GM10847 (cell line): ENCODE measurements around the gene RERE.

ENCODE experiments used
- POLR2A ChIP-seq: IDR thresholded peaks from 2 replicates; pipeline ENCODE4 v1.6.1; 2011; ENCODE audit not compliant: insufficient read length; ENCODE audit errors: extremely low read depth

The RERE gene

GRCh38 chr1:8677782-8678181, 139.7 kb downstream of the RERE start:
- no peak for TF ChIP-seq POLR2A

- no peak for TF ChIP-seq POLR2A
Observed at GRCh38 chr1:8676813-8677212, 140.6 kb downstream of the RERE start.

- TF ChIP-seq POLR2A: no peak
Observed at GRCh38 chr1:8676072-8676471, 141.4 kb downstream of the RERE start.

GRCh38 chr1:8674912-8675311, 142.5 kb downstream of the RERE start:
- no peak for TF ChIP-seq POLR2A

DNA sequence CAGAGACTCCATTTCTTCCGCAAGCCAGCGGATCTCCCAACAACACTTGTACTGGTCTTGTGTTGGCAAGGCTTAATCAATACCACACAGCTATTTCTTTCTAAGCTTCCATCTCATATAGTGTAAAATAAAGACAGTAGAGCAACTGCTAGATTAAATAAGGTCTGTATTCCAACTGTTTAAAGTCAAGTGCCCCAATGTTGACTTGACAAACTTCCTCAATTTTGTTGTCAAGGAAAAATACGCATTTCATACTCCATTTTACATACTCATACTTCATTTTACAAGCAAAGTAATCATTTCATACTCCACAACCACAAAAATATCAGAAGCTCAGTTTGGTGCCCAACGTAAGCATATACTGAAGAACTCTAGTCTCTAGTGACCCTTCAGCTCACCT, 143.0 kb downstream of the RERE start:
- TF ChIP-seq POLR2A: no peak

DNA sequence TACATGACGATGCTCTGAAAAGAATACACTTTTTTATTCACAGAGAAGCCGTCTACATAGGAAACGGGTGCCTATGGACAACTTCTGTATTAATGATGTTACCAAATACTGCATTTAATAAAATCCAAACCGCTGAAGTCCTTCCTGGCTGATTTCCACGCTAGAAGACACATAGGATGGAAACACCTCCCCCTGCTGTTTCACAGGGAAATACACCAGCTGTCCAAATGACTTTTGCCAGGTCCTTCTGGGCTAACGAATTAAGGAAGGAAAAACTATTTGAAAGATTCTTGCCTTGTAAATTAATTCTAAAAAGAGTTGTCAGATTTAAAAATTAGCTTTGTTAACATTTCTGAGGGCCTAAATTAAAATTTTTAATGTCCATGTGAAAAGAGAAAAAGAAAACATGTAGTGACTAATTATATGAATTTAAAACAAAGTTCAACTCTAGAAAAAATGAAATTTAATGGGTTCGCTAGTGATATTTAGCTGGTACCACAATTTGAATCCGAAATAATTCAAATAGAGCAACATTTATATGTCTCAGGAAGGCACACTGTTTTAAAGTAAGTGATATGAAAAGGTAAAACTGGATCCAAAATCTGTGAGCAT, 146.0 kb downstream of the RERE start:
- TF ChIP-seq POLR2A: no peak

DNA sequence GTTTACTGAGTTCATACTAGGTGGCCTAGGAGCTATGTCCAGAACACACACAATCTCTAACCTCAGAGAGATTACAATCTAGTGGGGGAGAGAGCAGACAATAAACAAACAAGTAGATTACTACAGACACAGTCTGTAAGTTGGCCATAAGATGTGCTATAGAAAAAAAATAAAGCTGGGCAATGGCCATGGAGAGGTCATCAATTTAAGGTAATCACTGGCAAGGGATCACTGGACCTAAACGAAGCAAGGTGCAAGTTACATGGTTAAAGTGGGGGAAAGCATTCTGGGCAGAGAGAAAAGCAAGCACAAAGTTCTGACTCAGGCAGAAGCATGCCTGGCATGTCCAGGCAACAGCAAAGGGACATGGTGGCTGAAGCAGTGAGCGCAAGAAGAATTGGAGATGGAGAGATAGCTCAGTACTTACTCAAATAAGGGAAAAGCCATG, 147.0 kb downstream of the RERE start:
- no peak for TF ChIP-seq POLR2A

- no peak for TF ChIP-seq POLR2A
Observed at GRCh38 chr1:8669606-8670335, 147.7 kb downstream of the RERE start.

- TF ChIP-seq POLR2A: no peak
Observed at GRCh38 chr1:8667869-8668594, 149.4 kb downstream of the RERE start.

DNA sequence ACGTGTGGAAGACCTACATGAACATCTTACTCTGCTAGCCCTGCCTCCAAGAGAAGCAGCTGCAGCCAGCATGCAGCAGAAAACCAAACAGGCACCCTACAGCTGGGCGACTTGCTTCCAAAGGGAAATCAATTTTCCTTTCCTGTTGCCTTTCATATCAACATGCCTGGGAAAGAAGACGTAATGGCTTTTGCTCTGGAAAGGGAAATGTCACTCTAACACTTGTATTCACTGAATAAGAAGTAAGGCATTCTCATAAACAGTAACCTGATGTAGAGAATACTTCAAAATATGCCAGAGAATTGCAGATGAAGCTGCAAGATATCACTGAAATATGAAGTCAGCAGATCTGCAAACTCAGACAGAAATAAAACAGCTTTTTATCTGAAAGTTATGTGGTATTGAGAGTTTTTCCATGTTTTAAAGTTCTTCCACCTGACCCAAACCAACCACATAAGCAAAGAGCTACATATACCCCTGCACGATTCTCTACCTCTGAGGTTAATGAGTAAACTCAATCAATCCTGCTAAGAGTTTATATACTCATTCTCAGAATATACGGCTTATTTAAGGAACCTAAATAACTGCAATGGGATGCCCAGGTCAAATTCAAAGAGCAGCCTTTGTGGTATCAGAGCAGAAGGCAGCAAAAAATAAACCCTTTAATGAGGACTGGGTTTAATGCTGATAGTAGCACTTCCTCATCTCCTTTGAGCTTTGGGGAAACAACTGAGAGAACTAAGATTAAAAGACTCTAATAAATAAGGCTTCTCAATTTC, 150.9 kb downstream of the RERE start:
- no peak for TF ChIP-seq POLR2A

DNA sequence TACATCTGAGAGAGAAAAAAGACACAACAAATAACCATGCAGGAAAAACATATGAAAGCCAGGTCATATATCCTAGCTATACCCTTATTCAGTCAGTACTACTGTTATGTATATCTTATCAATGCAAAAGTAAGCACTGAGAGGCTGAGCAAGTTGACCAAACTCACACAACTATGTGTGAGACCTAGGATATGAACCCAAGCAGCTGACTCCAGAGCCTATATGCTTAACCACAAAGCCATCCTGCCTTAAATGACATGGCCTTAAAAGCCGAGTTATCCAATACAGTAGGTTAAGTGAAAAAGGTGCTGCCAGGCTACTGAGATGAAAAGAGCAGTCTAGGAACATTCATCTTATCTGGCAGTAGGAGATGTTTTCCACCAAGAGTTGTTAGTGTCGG, 151.6 kb downstream of the RERE start:
- TF ChIP-seq POLR2A: no peak

GRCh38 chr1:8664887-8665286, 152.6 kb downstream of the RERE start:
- no peak for TF ChIP-seq POLR2A

DNA sequence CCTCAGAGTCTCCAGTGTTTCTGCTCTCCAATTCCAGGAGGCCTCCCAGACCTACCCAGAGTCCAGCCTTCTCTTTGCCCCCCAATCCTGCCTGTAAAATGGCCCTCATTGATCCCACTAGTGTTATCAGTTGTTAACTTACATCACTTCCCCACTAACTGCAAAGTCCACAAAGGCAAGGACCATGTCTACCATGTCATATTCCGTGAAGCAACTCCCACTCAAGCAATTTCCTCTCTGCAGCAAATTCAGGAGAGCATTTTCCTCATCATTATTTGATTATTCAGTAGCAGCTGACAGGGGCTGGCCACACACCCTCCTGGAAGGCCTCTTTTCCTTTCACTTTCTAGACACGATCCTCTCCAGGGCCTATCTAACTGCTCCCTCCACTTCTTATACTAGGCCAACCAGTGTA, 153.5 kb downstream of the RERE start:
- no peak for TF ChIP-seq POLR2A

GRCh38 chr1:8663090-8663802, 154.2 kb downstream of the RERE start:
- no peak for TF ChIP-seq POLR2A
